ENCODE data around the gene C6. TPM values are rescaled to one million over a fixed set of nuclear protein-coding genes. Genes with fewer than 3 reads are reported as not detected.

C6 gene
- total and polyA plus RNA-seq, 9 of the 15 experiments (the other 6 are each of a cell fraction or from before 2014, with no cell fraction given), result 0.09 TPM; not detected in 8

- Histone ChIP-seq H3K27ac (ENCODE audit: extremely low read depth, low read depth, low read length) (no peak overlapping the region), H3K9me3 (replicated peaks; ENCODE audit: control insufficient read depth, insufficient read depth, low read depth, low read length) (no peaks in the 10 kb centered on the region), H3K4me1 (replicated peaks in 1 of 2; ENCODE audit: control insufficient read depth in 2 of 2, insufficient read depth in 2 of 2, low read length in 2 of 2) (no peaks in the 10 kb centered on the region), H4K20me1 (replicated peaks; ENCODE audit: control insufficient read depth, insufficient read depth, low read length) (no peaks in the 10 kb centered on the region), H3K27me3 (ENCODE audit: control insufficient read depth in 2 of 2, insufficient read depth in 2 of 2, low read length in 2 of 2) (no peaks in the 10 kb centered on the region), H2AFZ (ENCODE audit: low read depth, low read length) (no peak overlapping the region), H3K9ac (ENCODE audit: insufficient read depth in 1 of 2, low read depth in 2 of 2, low read length in 2 of 2) (no peak overlapping the region), H3K9me1 (ENCODE audit: control insufficient read depth, insufficient read depth, low read length) (no peaks in the 10 kb centered on the region), H3K4me3 (no peak overlapping the region), H3K79me2 (ENCODE audit: control insufficient read depth, insufficient read depth, low read length) (no peaks in the 10 kb centered on the region), H3K4me2 (ENCODE audit: insufficient read depth, low read length) (no peak overlapping the region), H3K36me3 (ENCODE audit: control insufficient read depth, insufficient read depth, low read length) (no peaks in the 10 kb centered on the region)
- ChIA-PET POLR2A (no interaction called here), CTCF (ENCODE audit: low intra/inter-chr PET ratio) (no interaction called here)
- BruUV-seq (replicated peaks), result no TSS peak
- 0% methylated on average over 4 of the region's 4 CpGs for WGBS (ENCODE audit: insufficient coverage, low coverage, missing lambda C conversion rate)
- no peak for ATAC-seq
- in situ Hi-C loops (cut with MboI) (no loop called here), intact Hi-C loops (cut with micrococcal nuclease) (no loop called here)
- no peak for FAIRE-seq
- no peak for DNase-seq (ENCODE audit: extremely low read depth in 1 of 4, low spot score in 3 of 4)
- TF ChIP-seq PCBP2 (IDR thresholded peaks at IDR 0.05; ENCODE audit: low read depth, low read length, poor library complexity, severe bottlenecking) (no peak), SREBF2 (CRISPR knock-in tag; IDR thresholded peaks at IDR 0.05) (no peak), PYGO2 (tag; IDR thresholded peaks at IDR 0.05) (no peak), E2F6 (IDR thresholded peaks at IDR 0.05; ENCODE audit: borderline replicate concordance in 1 of 2, extremely low read depth in 1 of 2, insufficient read depth in 1 of 2, insufficient read length in 1 of 2, low read depth in 1 of 2, low read length in 1 of 2, poor library complexity in 1 of 2, severe bottlenecking in 1 of 2) (no peak), ZNF830 (CRISPR knock-in tag; IDR thresholded peaks at IDR 0.05) (no peak), MECOM (CRISPR knock-in tag; IDR thresholded peaks at IDR 0.05) (no peak), HOXB6 (CRISPR knock-in tag; IDR thresholded peaks at IDR 0.05; ENCODE audit: borderline replicate concordance) (no peak), THAP12 (CRISPR knock-in tag; IDR thresholded peaks at IDR 0.05) (no peak), SMARCA4 (IDR thresholded peaks at IDR 0.05) (no peak), ID3 (CRISPR knock-in tag; IDR thresholded peaks at IDR 0.05) (no peak), ID3 (tag; IDR thresholded peaks at IDR 0.05) (no peak), SNIP1 (IDR thresholded peaks at IDR 0.05; ENCODE audit: low read depth) (no peak), EHMT2 (IDR thresholded peaks at IDR 0.05) (no peak), ZNF518B (CRISPR knock-in tag; IDR thresholded peaks at IDR 0.05) (no peak), RBM15 (IDR thresholded peaks at IDR 0.05; ENCODE audit: insufficient read depth, low read length) (no peak)
These were observed 22.1 kb downstream of the C6 start for GRCh38 chr5:41191249-41191648.
